IPS DF 6.9 (cell line): ENCODE data around the gene SLC12A3.
"Not testable (repeated sequence)": the region's sequence is repeated elsewhere in the genome, so short reads cannot be mapped to it uniquely, and the experiment has no call there.

Experiments
- DNase-seq: peaks from one replicate; pipeline ENCODE4 v3.0.0-alpha.2; 2013; ENCODE audit warnings: low read depth, low spot score
- H3K27ac ChIP-seq: one replicate; pipeline ENCODE4 v1.5.1; 2013; ENCODE audit warnings: low read length, control low read depth
- H3K27me3 ChIP-seq: 2 replicates; pipeline ENCODE4 v1.6.1; 2013; ENCODE audit warnings: mild to moderate bottlenecking, low read length; ENCODE audit not compliant: control insufficient read depth, insufficient read depth
- H3K36me3 ChIP-seq: 2 replicates; pipeline ENCODE4 v1.6.1; 2013; ENCODE audit warnings: low read length; ENCODE audit not compliant: control insufficient read depth, insufficient read depth
- H3K4me1 ChIP-seq: 2 replicates; pipeline ENCODE4 v1.6.1; 2013; ENCODE audit warnings: low read length; ENCODE audit not compliant: control insufficient read depth, insufficient read depth
- H3K4me3 ChIP-seq: 2 replicates; pipeline ENCODE4 v1.5.1; 2013; ENCODE audit warnings: mild to moderate bottlenecking, low read length
- H3K9me3 ChIP-seq: 2 replicates; pipeline ENCODE4 v1.6.1; 2013; ENCODE audit warnings: low read length, inconsistent platforms; ENCODE audit not compliant: control insufficient read depth, insufficient read depth
- WGBS: extraction: QIAGEN DNeasy Blood & Tissue Kit; methylation state at CpG from one replicate; pipeline ENCODE4 v1.1.7; 2013; ENCODE audit warnings: mixed read lengths, missing lambda C conversion rate; ENCODE audit not compliant: insufficient read length, insufficient coverage; 5-methylcytosine and 5-hydroxymethylcytosine counted together

Gene SLC12A3

DNA sequence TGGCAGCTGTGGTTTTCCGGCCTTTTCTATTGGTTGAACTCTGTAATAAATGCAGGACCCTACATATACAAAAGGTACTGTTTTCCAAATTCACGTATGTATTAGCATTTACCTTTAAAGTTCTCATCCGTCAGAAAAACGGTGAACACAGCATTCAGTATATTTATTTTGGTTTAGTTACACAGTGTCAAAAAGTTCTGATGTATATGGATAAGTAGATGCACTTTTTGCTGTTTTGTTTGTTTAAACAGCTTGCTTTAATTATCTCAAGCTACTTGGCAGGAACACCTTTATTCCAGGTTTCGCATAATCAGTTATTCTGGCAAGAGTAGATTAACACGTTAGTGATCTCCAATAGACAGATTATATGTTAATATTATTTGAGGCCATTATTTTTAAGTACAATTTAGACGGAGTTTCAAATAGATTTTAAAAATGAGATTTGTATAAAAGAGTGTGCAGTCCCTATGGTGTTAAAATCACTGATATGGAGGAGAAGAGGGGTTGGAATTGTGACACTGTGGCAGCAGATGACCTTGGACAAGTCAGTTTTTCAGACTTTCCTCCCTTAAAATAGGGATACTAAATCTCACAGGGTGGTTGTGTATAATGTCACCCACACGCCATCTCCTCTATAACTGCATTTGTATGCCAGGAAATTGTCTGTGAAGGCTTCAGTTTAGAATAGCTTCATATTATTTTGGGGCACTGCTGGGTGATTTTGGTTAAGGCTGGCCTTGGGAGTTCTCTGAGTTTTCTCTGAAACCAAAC lies 69.0 kb downstream of the SLC12A3 start:
- Histone ChIP-seq H3K9me3 (no peaks in the 10 kb centered on the region), H3K4me1 (peaks cover 3% of the 10 kb centered on the region), H3K27me3 (no peaks in the 10 kb centered on the region), H3K27ac (no peak overlapping the region), H3K36me3 (peaks cover 12% of the 10 kb centered on the region), H3K4me3 (no peak overlapping the region)
- DNase-seq, result no peak
- WGBS, result 100% methylated on average over 1 of the region's 8 CpGs

DNA sequence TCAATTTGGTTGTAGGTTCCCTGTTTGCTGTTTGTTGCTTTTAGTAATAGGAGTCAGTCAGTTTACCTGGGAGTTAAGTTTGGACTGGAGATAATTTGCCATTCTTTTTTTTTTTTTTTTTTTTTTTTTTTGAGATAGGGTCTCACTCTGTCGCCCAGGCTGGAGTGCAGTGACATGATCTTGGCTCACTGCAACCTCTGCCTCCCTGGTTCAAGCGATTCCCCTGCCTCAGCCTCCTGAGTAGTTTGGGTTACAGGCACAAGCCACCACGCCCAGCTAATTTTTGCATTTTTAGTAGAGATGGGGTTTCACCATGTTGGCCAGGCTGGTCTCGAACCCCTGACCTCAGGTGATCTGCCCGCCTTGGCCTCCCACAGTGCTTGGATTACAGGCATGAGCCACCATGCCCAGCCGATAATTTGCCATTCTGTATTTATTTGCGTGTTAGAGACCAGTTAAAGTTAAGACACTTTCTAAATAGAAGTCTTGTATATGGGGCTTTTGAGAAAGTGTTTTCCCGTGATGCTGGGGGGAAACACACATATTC lies 69.7 kb downstream of the SLC12A3 start:
- not testable (repeated sequence) for H3K4me3 ChIP-seq, DNase-seq, H3K27me3 ChIP-seq, H3K27ac ChIP-seq, H3K9me3 ChIP-seq, H3K4me1 ChIP-seq
- WGBS, result no CpG with 5 or more reads among the region's 8 CpGs
- peaks cover 15% of the 10 kb centered on the region for H3K36me3 ChIP-seq

DNA sequence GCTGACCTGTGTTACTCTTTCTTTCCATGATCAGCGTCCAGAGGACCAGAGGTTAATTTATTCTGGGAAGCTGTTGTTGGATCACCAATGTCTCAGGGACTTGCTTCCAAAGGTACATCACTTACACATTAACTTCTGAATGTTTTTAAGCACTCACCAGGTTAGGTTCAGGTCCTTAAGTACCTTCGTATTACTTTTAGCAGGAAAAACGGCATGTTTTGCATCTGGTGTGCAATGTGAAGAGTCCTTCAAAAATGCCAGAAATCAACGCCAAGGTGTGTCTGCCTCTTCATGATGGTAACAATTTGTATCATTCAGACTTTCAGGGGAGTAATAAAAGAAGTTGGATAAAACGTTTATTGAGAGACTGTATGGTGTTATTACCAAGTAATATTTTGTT lies 70.2 kb downstream of the SLC12A3 start:
- Histone ChIP-seq H3K27ac (no peak overlapping the region), H3K4me1 (peaks cover 3% of the 10 kb centered on the region), H3K4me3 (no peak overlapping the region), H3K27me3 (no peaks in the 10 kb centered on the region), H3K9me3 (no peaks in the 10 kb centered on the region), H3K36me3 (peaks cover 20% of the 10 kb centered on the region)
- DNase-seq, result no peak
- WGBS, result 100% methylated on average over 1 of the region's 5 CpGs

GRCh38 chr16:56936491-56936890 lies 71.5 kb downstream of the SLC12A3 start:
- no peak for DNase-seq
- no peaks in the 10 kb centered on the region for H3K9me3 ChIP-seq
- H3K27ac ChIP-seq, result no peak overlapping the region
- H3K36me3 ChIP-seq, result peaks cover 24% of the 10 kb centered on the region
- no peaks in the 10 kb centered on the region for H3K27me3 ChIP-seq
- WGBS, result no CpG with 5 or more reads among the region's 5 CpGs
- peaks cover 2% of the 10 kb centered on the region for H3K4me1 ChIP-seq
- no peak overlapping the region for H3K4me3 ChIP-seq

DNA sequence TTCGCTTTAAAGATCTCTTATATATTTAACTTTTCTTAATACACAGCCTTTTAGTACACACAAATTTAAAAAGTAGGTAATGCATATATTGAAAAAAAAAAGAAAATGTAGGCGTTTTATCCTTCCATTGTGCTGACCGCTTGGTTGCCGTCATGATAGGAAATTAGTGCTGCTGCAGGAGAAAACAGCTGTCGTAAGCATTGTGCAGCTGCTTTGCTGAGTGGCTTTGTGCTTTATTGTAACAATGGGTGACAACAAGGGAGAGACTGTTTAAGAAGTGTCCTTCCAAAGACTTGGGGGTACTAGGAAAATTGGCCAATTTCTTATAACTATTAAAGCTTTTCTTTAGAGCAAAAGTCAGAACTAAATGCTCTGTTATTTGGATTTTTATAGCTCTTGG lies 71.9 kb downstream of the SLC12A3 start:
- Histone ChIP-seq H3K27ac (no peak overlapping the region), H3K4me3 (no peak overlapping the region), H3K9me3 (no peaks in the 10 kb centered on the region), H3K36me3 (peaks cover 24% of the 10 kb centered on the region), H3K27me3 (no peaks in the 10 kb centered on the region), H3K4me1 (peaks cover 2% of the 10 kb centered on the region)
- DNase-seq, result no peak
- WGBS, result no CpG with 5 or more reads among the region's 5 CpGs

DNA sequence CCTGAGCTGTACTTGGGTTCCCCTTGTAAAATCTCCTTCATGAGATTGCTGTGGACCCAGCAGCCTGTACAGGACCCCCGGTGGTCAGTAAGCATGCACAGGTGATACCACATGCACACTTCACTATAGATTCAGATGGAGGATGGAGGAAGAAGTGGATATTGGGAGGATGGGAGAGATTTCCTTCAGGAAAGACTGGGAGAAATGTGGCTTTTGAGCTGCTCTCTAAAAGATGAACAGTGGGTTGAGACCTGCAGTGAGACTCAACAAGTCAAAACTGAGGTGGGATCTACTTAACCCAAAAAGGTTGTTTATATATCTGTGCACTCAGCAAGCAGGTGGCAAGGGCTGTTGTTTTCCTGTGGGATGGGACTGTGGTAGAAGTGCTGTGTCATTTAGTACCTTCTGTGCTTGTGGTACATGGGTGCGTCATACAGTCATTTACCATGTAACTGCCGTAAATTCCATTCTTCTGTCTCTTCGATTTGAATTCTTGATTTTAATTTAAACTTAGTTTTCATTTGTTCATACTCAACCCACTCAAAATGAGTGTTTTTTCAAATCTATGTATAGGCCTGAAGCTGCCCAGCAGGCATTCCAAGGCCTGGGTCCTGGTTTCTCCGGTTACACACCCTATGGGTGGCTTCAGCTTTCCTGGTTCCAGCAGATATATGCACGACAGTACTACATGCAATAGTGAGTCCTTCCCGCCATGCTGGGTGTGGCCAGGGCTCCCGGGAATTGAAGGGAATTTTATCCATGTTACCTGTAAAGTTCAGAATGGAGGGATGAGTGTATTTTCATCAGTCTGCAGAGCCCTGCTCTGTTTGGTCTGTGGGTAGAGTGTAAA lies 73.9 kb downstream of the SLC12A3 start:
- no peaks in the 10 kb centered on the region for H3K27me3 ChIP-seq
- H3K36me3 ChIP-seq, result peaks cover 31% of the 10 kb centered on the region
- no peak overlapping the region for H3K27ac ChIP-seq
- no peaks in the 10 kb centered on the region for H3K9me3 ChIP-seq
- no peak overlapping the region for H3K4me3 ChIP-seq
- no CpG with 5 or more reads among the region's 8 CpGs for WGBS
- no peak for DNase-seq
- H3K4me1 ChIP-seq, result no peaks in the 10 kb centered on the region

- Histone ChIP-seq H3K9me3 (no peaks in the 10 kb centered on the region), H3K27me3 (no peaks in the 10 kb centered on the region), H3K4me1 (no peaks in the 10 kb centered on the region), H3K4me3 (no peak overlapping the region), H3K27ac (no peak overlapping the region), H3K36me3 (peaks cover 33% of the 10 kb centered on the region)
- WGBS, result no CpG with 5 or more reads among the region's 4 CpGs
- DNase-seq, result no peak
Observed at GRCh38 chr16:56939801-56940200, 74.8 kb downstream of the SLC12A3 start.

DNA sequence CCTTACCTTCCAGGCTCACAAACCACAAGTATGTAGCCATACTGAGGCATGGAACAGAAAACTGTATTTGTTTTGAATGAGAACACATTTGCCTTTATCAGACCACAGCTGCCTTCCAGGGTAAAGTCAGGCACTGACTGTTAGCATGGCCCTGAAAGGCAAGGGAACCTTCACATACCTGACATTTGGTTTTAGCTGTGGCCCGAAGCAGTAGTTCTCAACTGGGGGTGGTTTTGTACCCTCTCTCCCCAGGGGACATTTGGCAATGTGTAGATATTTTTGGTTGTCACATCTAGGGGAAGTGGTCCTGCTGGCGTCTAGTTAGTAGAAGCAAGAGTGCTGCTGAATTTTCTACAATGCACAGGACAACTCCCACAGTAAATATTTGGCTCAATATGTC lies 76.1 kb downstream of the SLC12A3 start:
- Histone ChIP-seq H3K4me1 (no peaks in the 10 kb centered on the region), H3K27ac (no peak overlapping the region), H3K4me3 (no peak overlapping the region), H3K36me3 (peaks cover 40% of the 10 kb centered on the region), H3K27me3 (no peaks in the 10 kb centered on the region), H3K9me3 (no peaks in the 10 kb centered on the region)
- WGBS, result no CpG with 5 or more reads among the region's 2 CpGs
- no peak for DNase-seq

- no peak for DNase-seq
- Histone ChIP-seq H3K9me3 (no peaks in the 10 kb centered on the region), H3K27me3 (no peaks in the 10 kb centered on the region), H3K4me1 (no peaks in the 10 kb centered on the region), H3K27ac (no peak overlapping the region), H3K36me3 (peaks cover 37% of the 10 kb centered on the region), H3K4me3 (no peak overlapping the region)
- WGBS, result no CpG with 5 or more reads among the region's 9 CpGs
Observed at GRCh38 chr16:56941856-56942331, 76.9 kb downstream of the SLC12A3 start.

DNA sequence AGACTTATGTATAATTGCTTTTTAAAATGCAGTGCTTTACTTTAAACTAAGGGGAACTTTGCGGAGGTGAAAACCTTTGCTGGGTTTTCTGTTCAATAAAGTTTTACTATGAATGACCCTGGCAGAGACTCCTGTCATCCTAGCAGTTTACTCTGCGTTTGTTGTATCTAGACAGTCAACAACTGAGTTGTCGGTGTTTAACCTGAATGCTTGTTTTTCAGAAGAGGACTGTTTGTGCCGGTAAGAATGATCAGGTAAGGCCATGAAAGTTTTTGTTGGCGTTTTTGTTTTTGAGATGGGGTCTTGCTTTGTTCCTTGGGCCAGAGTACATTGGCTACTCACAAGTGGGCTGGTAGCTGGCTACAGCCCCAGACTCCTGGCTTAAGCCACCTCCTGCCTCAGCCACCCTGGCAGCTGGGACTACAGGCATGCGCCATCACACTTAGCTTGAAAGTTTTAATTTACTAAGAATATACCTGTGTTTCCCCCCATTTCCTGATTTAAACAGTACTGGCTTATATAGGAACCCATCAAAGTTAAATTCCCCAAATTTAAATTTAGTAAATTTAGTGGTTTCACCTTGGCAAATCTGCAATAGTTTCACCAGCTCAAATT lies 78.9 kb downstream of the SLC12A3 start:
- Histone ChIP-seq H3K36me3 (peaks cover 30% of the 10 kb centered on the region), H3K9me3 (no peaks in the 10 kb centered on the region), H3K27ac (no peak overlapping the region), H3K4me3 (no peak overlapping the region), H3K4me1 (no peaks in the 10 kb centered on the region), H3K27me3 (no peaks in the 10 kb centered on the region)
- WGBS, result no CpG with 5 or more reads among the region's 6 CpGs
- DNase-seq, result no peak
